ENCODE results near the gene HIRA.

- TF ChIP-seq, protein P1, sequence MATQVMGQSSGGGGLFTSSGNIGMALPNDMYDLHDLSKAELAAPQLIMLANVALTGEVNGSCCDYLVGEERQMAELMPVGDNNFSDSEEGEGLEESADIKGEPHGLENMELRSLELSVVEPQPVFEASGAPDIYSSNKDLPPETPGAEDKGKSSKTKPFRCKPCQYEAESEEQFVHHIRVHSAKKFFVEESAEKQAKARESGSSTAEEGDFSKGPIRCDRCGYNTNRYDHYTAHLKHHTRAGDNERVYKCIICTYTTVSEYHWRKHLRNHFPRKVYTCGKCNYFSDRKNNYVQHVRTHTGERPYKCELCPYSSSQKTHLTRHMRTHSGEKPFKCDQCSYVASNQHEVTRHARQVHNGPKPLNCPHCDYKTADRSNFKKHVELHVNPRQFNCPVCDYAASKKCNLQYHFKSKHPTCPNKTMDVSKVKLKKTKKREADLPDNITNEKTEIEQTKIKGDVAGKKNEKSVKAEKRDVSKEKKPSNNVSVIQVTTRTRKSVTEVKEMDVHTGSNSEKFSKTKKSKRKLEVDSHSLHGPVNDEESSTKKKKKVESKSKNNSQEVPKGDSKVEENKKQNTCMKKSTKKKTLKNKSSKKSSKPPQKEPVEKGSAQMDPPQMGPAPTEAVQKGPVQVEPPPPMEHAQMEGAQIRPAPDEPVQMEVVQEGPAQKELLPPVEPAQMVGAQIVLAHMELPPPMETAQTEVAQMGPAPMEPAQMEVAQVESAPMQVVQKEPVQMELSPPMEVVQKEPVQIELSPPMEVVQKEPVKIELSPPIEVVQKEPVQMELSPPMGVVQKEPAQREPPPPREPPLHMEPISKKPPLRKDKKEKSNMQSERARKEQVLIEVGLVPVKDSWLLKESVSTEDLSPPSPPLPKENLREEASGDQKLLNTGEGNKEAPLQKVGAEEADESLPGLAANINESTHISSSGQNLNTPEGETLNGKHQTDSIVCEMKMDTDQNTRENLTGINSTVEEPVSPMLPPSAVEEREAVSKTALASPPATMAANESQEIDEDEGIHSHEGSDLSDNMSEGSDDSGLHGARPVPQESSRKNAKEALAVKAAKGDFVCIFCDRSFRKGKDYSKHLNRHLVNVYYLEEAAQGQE (IDR thresholded peaks at IDR 0.05; ENCODE audit: borderline replicate concordance), result no peak
- TF ChIP-seq CTCF (IDR thresholded peaks at IDR 0.05; ENCODE audit: poor library complexity, severe bottlenecking) (no peak), POLR2AphosphoS5 (IDR thresholded peaks at IDR 0.05) (no peak), EZH2 (IDR thresholded peaks at IDR 0.05; ENCODE audit: borderline replicate concordance, insufficient read depth, low read length, poor library complexity, severe bottlenecking) (no peak), EP300 (conservative IDR thresholded peaks at IDR 0.05; ENCODE audit: poor library complexity, severe bottlenecking) (no peak), MXI1 (conservative IDR thresholded peaks at IDR 0.05; ENCODE audit: poor library complexity, severe bottlenecking) (no peak), RAD21 (conservative IDR thresholded peaks at IDR 0.05) (no peak)
Observed at GRCh38 chr22:19395276-19395675, 36.3 kb downstream of the HIRA start.

Measured in neural cell (in vitro differentiated cells).